Lower lobe of right lung (tissue), 2 donors: ENCODE measurements around the gene NECAB3. TPM values are rescaled to one million over a fixed set of nuclear protein-coding genes. Genes with fewer than 3 reads are reported as not detected.

Experiments
- ATAC-seq, 2 donors: fragments of 200-7000 bp; cut with Tn5 transposase; one replicate each; pipeline ENCODE4 v1.9.1; 2020 to 2022; ENCODE audit warnings: mild to moderate bottlenecking in 2 of 2, moderate library complexity in 2 of 2
- DNase-seq: peaks from one replicate; pipeline ENCODE4 v3.0.0-alpha.2; 2020
- H3K27ac ChIP-seq: fragments of 200-600 bp; one replicate; pipeline ENCODE4 v1.8.0; 2022
- H3K27me3 ChIP-seq: fragments of 200-600 bp; one replicate; pipeline ENCODE4 v1.8.0; 2022; ENCODE audit warnings: low read depth
- H3K36me3 ChIP-seq: fragments of 200-600 bp; one replicate; pipeline ENCODE4 v1.8.0; 2022; ENCODE audit warnings: mild to moderate bottlenecking
- H3K4me1 ChIP-seq: fragments of 200-600 bp; one replicate; pipeline ENCODE4 v1.8.0; 2022
- H3K4me3 ChIP-seq: fragments of 200-600 bp; one replicate; pipeline ENCODE4 v1.8.0; 2022; ENCODE audit warnings: mild to moderate bottlenecking
- H3K9me3 ChIP-seq: fragments of 200-600 bp; one replicate; pipeline ENCODE4 v1.8.0; 2022
- CTCF ChIP-seq: fragments of 200-600 bp; IDR thresholded peaks from one replicate; pipeline ENCODE4 v1.8.0; 2022; ENCODE audit warnings: antibody characterized with exemption, mild to moderate bottlenecking
- intact Hi-C: fragments of 100-400 bp; cut with DNase I; formaldehyde crosslinking; loops from one replicate; pipeline ENCODE4 v1.11.0; 2022
- total RNA-seq: library from RNA; stranded (reverse); fragmentation: NEBNext Ultra II Directional; extraction: Animal tissue kit (Norgen Biotek cat#: 25700); gene quantifications from one replicate; pipeline ENCODE4 v1.2.1, GENCODE V29; 2021
- donor health status: DM: no; HTN: yes; CAD: no; lungs with severe emphysema.

The NECAB3 gene
- total RNA-seq, 1 donor from 2014 or later, result 60.3 TPM

GRCh38 chr20:33667676-33668465 is 6.4 kb downstream of the NECAB3 start:
- H3K4me3 ChIP-seq, result peak overlapping the region; percentile 63
- DNase-seq (peak; percentile 86), ATAC-seq (peak; percentile 71 to 72)
- peaks cover 51% of the 10 kb centered on the region for H3K4me1 ChIP-seq
- peak overlapping the region; percentile 79 for H3K27ac ChIP-seq
- no peaks in the 10 kb centered on the region for H3K9me3 ChIP-seq
- peaks cover 15% of the 10 kb centered on the region for H3K36me3 ChIP-seq
- TF ChIP-seq CTCF, result peak; percentile 90
- H3K27me3 ChIP-seq, result no peaks in the 10 kb centered on the region
- intact Hi-C loops, result no loop called here

- peaks cover 51% of the 10 kb centered on the region for H3K4me1 ChIP-seq
- peak overlapping the region; percentile 79 for H3K27ac ChIP-seq
- peak overlapping the region; percentile 63 for H3K4me3 ChIP-seq
- DNase-seq, result peak; percentile 69
- TF ChIP-seq CTCF, result no peak
- no peaks in the 10 kb centered on the region for H3K27me3 ChIP-seq
- intact Hi-C loops, result no loop called here
- no peaks in the 10 kb centered on the region for H3K9me3 ChIP-seq
- peak; percentile 25 to 30 for ATAC-seq
- H3K36me3 ChIP-seq, result peaks cover 15% of the 10 kb centered on the region
These were observed 7.0 kb downstream of the NECAB3 start for GRCh38 chr20:33667245-33667675.

- H3K4me1 ChIP-seq, result peaks cover 49% of the 10 kb centered on the region
- peak; percentile 44 for TF ChIP-seq CTCF
These were observed 7.7 kb downstream of the NECAB3 start, which contains the start of gene ACTL10 for GRCh38 chr20:33666293-33667244. TSS of gene ACTL10 (plus strand) at chr20:33666943. CDS start at chr20:33667498, 555 bp downstream.

GRCh38 chr20:33664762-33665144 is 9.5 kb downstream of the NECAB3 start:
- Histone ChIP-seq H3K4me3 (no peak overlapping the region), H3K9me3 (no peaks in the 10 kb centered on the region), H3K36me3 (peaks cover 16% of the 10 kb centered on the region), H3K27me3 (no peaks in the 10 kb centered on the region), H3K27ac (peak overlapping the region; percentile 88), H3K4me1 (peaks cover 49% of the 10 kb centered on the region)
- intact Hi-C loops, result no loop called here
- DNase-seq (no peak), ATAC-seq (no peak)
- no peak for TF ChIP-seq CTCF

More at GRCh38 chr20:33666293-33667244, 7.7 kb downstream of the NECAB3 start, which contains the start of gene ACTL10:
- Histone ChIP-seq H3K9me3 (no peaks in the 10 kb centered on the region), H3K36me3 (peaks cover 15% of the 10 kb centered on the region), H3K4me3 (peak within 1 kb of the TSS; percentile 63), H3K27me3 (no peaks in the 10 kb centered on the region), H3K27ac (peak within 1 kb of the TSS; percentile 79)
- intact Hi-C loops, result no loop called here
- peak; percentile 89 to 90 for ATAC-seq
- DNase-seq, result peak; percentile 98

GRCh38 chr20:33664085-33664761 is 10.0 kb downstream of the NECAB3 start:
- intact Hi-C loops, result no loop called here
- H3K27ac ChIP-seq, result peak overlapping the region; percentile 88
- DNase-seq (no peak), ATAC-seq (no peak)
- H3K27me3 ChIP-seq, result no peaks in the 10 kb centered on the region
- peak overlapping the region; percentile 88 for H3K4me3 ChIP-seq
- no peak for TF ChIP-seq CTCF
- peaks cover 20% of the 10 kb centered on the region for H3K36me3 ChIP-seq
- H3K9me3 ChIP-seq, result no peaks in the 10 kb centered on the region
- H3K4me1 ChIP-seq, result peaks cover 49% of the 10 kb centered on the region
